ENCODE results near the gene IL18R1.

The IL18R1 gene

DNA sequence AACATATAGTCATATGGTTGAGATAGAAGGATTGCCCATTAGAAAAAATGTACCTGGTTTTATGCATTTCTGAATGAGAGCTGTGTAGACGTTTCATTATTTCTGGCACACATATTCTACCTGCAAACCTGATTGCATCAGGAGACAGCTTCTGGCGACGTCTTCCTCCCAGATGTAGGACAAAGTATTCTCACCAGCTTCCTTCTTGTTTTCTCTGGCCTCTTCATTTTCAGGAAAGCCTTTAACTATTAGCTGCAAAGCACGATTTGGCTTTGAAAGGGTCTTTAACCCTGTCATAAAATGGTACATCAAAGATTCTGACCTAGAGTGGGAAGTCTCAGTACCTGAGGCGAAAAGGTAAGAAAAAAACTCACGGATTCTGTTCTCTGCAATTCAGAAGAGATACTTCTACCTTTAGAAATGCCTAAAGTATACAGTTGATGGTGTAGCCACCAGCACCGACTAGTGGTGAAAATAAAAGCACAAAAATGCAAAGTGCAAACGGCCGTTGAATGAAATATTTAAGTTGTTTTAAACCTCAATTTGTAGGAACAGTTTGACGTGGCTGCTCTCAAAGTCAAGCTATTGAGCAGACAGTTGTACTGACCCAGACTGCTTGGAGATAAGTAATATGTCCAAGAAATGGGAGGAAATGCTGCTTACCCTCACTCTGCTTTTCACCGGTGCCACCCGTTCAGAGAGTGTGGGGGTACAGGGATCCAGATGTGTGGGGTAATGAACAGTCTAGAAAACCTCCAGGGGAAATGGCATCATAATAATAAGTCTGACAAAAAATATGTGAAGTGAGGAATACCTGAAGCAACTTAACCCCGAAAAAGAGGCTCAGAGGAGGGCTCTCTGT lies 87.6 kb downstream of the IL18R1 start:
- DNase-seq (ENCODE audit: extremely low read depth, low read depth), result no peak
- TF ChIP-seq, protein P1, sequence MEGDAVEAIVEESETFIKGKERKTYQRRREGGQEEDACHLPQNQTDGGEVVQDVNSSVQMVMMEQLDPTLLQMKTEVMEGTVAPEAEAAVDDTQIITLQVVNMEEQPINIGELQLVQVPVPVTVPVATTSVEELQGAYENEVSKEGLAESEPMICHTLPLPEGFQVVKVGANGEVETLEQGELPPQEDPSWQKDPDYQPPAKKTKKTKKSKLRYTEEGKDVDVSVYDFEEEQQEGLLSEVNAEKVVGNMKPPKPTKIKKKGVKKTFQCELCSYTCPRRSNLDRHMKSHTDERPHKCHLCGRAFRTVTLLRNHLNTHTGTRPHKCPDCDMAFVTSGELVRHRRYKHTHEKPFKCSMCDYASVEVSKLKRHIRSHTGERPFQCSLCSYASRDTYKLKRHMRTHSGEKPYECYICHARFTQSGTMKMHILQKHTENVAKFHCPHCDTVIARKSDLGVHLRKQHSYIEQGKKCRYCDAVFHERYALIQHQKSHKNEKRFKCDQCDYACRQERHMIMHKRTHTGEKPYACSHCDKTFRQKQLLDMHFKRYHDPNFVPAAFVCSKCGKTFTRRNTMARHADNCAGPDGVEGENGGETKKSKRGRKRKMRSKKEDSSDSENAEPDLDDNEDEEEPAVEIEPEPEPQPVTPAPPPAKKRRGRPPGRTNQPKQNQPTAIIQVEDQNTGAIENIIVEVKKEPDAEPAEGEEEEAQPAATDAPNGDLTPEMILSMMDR (IDR thresholded peaks at IDR 0.05; ENCODE audit: low read depth, low read length), result peak; percentile 75

DNA sequence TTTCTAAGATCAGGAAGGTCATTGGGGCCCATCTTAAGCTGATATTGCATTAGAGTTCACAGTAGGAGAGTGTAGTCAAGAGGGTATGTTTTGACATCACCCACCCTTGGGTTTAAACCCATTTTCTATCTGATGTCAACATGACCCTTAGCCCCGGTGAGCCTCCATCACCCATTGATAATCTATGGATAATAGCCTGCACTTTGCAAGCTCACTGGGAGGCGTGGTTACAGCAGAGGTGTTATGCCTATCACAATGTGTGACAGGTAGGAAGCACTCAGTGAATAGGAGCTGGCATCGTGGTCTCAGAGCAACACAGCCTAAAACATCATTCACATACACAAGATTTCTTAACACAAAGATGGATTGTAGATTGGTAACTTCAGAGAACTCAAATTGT lies 88.6 kb downstream of the IL18R1 start:
- DNase-seq (ENCODE audit: extremely low read depth, low read depth), result no peak
- TF ChIP-seq, protein P1 (IDR thresholded peaks at IDR 0.05; ENCODE audit: low read depth, low read length), result no peak

DNA sequence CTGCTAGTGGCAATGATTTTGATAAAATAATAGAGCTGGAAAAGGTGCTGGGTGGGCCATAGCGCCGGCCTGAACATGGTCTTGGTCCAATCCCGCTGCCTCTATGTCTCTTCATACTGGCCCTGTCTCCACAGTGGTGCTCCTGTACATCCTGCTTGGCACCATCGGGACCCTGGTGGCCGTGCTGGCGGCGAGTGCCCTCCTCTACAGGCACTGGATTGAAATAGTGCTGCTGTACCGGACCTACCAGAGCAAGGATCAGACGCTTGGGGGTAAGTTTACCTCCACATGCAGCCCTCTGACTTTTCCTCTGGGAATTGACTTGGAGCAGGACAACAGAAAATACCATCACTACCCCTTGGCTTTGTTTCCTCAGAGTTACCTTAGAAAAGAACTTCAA lies 91.3 kb downstream of the IL18R1 start:
- TF ChIP-seq, protein P1 (IDR thresholded peaks at IDR 0.05; ENCODE audit: low read depth, low read length), result no peak
- no peak for DNase-seq (ENCODE audit: extremely low read depth, low read depth)

All from AG09319 (cell line).